Measurements from ENCODE around the gene CASTOR1.

The CASTOR1 gene

DNA sequence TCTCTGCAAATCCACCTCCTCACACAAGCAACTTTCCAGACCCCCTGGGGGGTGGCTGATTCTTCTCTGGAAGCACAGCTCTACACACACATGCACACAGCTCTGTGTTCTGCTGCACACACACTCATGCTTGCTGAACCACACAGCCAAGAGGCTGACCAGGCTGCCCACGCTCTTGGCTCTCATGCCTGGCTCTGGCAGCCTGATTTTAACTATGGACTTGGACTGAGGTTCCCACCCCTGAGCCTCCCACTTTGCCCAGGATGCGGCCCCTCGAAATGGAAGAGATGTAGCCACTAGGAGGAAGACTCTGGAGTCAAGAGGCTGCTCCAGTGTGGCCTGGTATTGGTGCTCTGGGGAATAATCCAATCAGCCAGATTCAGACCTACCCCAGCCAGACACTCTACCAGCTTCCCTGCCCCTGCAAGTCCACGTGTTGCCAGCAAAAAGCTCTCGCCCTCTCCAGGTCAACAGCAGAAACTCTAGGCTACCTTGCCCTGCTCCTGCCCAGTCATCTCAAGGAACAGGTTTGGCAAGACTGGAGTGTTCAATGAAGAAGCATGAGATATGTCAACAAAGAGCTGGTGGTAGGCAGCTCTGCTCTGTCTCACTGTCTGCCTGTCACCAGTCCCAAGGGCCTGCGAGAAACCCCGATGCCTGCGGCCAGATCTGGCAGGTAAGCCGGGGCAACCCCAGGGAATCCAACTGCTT, 8.8 kb upstream of the CASTOR1 start:
- DNase-seq (ENCODE audit: low spot score): no peak

DNA sequence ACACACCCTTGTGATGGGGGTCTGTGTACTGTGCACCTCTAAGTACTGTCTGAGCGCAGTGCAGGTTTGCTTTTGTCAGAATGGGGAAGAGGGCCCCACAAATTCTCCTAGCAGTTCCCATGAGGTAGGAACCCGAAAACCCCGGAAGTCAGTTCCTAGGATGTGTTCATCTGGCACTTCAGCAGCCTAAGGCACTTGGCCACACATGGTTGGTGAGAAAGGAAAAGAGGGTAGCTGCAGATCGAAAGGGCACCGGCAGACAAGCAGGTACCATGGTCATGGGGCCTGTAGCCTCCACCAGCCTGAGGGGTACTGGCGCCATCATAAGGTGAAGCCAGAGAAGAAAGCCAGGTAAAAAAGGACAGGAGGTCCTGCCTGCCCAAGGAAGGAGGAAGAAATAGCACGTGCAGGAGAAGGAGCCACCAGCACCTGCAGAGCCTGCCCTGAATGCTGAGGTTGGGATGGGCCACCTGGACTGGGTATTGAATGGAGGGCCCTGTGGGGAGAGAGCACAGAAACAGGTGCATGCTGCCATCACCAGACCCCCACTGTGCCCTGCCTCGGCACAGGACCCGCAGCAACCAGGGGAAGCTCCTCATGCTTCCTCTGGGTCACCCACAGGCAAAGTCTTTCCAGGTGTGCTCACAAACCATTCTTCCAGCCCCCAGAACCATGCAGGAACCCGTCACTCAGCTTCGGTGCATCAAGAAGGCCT, 8.1 kb upstream of the CASTOR1 start:
- no peak for DNase-seq (ENCODE audit: low spot score)

DNA sequence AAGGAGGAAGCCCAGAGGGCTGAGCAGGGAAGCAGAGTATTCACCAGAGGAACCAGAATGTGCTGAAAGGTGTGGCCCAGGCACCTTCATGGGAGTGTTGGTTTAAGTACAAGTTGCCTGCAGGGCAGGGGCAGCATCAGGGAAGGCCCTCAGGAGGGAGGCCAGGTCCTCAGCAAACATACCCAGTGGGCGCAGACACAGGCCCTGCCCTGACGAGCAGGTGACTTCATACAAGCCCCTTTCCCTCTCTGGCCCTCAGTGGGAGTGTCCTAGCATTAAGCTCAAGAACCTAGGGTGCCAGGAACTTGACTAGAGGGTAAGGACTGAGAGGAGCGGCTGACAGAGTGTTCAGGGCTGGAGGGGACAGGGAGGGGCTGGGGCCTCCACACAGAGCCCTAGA, 7.5 kb upstream of the CASTOR1 start:
- no peak for DNase-seq (ENCODE audit: low spot score)

DNA sequence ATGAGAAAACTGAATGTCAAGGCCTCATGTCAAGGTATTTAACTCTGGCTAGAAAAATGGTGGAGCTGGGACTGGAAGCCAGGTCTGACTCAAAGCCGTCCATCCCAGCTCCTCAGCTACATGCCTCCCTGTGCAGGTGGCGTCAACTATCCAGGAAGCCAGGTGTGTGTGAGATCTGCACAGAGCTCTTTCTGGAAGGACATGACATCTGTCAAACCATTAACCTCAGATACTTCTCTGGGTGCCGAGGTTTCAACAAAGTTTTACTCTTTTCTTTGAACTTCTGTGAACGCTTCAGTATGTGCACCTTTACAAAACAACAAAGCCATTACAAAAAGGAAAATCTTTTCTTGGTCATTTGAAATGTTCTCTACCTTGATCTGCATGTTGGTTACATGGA, 7.0 kb upstream of the CASTOR1 start:
- no peak for DNase-seq (ENCODE audit: low spot score)

DNA sequence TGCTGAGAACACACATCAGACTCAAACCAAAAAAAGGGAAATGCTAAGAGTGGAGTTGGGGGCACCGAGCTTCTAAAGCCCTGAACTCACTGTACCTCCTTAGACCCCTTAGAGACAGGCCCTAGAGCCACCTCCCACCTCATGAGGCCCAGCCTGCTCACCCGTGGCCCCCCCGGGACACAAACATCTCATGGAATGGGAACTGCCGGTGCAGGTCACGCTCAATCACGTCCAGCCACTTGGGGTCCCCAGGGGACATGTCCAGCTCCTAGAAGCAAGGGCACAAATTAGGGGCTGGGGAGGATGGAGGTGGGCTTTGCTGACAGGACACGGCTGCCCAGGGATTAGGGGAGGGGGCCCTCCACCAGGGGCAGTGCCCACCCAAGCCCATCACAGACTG, 6.3 kb upstream of the CASTOR1 start:
- DNase-seq (ENCODE audit: low spot score): no peak

DNA sequence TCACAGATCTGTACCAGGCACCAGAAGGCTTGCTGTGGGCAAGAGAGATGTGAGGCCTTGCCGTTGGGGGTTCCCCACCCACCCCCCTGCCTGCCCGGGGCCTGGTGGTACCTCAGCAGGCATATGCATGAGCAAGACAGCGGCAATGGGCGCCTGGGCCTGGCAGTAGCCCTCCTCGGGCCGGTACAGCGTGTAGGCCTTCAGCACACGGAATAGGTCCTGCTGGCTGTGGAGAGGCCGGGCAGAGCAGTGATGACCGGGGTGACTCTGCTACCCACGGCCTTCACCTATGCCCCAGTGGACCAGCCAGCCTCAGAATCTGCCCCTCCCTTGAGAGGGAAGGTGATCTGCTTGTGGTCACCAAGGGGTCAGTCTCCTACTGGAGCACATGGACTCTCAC, 5.5 kb upstream of the CASTOR1 start:
- no peak for DNase-seq (ENCODE audit: low spot score)

DNA sequence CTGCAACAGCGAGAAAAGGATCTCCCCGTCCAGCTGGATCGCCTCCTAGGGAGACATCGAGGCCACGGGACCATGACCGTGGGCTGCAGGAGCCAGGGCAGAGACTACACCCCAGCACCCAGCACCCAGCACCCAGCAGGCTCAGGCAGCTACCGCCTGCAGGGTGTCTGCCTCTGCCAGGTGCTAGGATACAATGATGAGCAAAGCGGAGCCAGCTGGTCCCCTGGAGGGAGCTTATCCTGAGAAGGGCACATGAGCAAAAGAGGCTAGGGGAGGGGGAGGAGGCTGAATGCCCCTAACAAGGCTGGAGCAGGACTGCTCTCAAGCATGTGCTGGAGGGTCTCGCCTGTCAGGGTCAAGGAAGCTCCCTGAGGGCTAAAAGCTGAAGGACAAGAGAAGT, 4.8 kb upstream of the CASTOR1 start:
- no peak for DNase-seq (ENCODE audit: low spot score)

DNA sequence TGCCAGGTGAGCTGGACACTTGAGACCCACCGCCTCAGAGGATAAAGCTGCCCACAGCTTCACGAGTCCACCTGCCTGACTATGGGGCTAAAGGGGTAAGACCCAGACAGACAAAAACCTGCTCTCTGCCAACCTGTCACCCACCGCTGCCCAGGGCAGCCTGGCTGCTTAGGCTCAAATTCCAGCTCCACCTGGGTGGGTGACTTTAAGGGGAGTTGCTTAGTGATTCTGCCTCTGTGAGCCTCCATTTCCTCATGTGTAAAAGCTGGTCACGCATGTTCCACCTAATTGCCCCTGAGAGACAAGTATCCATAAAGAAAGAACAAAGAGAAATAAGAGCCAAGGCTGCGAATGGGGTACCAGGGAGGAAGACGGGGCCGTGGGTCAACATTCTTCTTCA, 3.7 kb upstream of the CASTOR1 start:
- no peak for DNase-seq (ENCODE audit: low spot score)

DNA sequence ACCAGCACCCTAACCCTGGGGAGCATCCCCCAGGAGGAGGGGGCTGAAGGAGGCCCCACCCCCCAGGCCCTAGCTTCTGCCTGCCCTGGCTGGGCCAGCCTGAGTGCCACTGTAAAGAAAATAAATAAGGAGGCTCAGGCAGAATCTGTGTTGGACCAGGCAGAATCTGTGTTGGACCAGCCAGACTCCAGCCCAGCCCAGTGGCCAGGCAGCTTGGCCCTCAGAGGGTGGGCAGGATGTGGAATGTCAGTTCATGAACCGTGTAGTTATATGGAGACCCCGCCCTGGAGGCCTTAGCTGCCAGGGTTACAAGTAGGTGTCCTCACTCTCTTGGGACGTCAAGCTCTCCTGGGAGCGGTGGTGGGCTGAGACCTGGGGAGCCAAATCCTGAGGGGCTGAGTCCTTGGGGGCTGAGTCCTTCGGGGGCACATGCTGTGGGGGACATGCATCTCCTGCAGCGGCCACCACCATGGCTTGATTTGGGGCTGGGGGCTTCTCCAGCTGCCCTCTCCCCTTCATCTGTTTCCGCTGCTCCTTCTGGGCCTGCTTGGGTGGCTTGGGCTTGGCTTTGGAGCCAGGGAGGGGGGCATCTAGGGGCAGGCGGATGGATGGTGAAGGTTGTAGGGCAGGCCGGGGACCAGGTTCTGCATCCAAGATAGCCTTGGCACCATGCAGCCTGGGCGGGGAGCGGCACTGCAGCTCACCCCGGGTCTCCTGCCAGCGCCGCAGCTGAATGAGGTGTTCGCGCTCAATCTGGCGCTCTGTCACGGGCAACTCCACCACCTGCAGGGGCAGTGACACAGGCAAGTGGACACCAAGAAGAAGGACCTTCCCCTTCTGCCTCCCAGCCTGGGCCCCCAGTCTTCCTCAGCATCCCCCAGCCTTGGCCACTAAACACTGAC, 3.0 kb upstream of the CASTOR1 start:
- DNase-seq (ENCODE audit: low spot score): no peak

DNA sequence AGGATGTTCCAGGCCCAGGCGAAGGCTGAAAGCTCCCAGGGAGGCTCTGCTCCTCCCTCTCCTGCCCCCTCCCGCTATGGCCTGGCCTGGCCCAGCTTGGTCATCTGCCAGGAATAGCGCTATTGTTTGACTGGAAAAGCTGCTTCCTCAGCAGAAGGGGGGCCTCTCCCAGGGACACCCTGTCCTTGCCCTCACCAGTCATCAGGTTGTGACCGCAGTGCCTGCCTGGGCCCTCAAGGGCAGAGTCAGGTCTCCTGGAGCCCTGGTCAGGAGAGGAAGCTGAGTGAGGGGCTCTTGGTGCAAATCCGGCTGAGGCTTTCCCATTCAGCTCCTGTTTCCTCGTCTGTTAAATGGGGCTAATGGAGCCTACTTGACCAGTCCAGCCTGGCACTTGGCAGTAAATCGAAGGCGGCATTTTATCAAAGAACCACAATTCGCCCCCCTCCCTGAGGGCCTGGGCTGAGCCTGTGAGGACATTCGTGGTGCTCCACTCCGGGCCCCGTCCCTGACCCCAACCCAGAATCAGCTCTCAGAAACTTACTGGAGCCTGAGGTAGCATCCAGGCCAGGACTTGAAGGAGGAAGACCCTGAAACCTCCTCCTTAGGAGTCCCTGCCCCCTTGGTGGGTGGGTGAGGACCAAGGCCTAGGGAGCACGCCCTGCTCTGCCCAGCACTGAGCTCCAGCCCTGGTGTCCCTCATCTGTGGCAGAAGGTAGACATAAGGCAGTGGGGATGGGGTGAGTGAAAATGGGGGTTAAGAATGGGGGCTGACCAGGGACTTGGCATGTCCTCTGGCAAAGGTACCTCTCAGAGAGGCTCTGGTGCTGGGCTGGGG, 2.0 kb upstream of the CASTOR1 start:
- no peak for DNase-seq (ENCODE audit: low spot score)

DNA sequence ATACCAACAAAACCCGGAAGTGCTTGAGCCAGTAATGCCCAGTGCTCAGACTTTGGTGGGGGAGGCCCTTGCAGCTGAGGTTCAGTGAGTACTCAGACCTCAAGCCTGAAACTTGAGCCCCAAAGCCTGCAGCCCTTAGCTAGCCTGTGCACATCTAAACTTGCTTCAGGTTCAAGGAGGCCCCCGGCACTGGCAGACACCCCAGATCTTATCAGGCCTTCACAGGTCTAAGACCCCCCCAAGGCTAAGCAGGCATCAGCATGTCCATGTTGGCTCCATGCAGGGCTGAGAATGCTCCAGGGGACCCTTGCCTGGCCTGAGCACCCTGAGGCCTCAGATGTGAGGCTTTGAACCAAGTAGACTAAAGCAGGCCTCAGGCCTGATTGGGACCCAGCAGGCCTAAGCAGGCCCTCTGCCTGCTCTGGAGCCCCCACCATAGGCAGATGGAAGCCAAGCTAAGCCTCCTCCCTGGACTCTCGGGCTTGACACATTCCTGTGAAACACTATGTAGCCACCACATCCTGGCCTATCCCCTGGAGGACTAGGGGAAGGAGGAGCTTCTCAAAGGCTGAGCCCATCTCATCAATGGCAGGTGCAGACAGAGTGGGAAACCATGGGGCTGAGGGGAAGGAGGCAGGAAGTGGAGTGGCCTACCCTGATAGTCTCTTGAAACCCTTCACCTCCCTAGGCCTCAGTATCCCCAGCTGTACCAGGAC, 1.2 kb upstream of the CASTOR1 start:
- DNase-seq (ENCODE audit: low spot score): no peak

DNA sequence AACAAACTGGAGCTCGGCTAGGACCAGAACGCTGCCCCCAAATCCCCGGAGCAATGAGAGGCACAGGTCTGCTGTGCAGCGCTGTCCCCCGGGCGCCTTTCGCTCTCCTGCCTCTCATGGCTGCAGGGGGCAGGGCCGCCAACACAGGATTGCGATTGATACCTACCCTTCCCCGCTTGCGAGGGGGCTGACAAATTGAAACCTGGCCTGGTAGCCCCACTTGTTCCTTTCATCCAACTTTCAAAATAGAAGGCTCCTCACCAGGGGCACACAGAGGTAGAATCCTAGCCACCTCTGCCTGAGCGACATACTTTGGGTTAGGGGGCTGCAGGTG, 642 bp upstream of the CASTOR1 start:
- no peak for DNase-seq (ENCODE audit: low spot score)

DNA sequence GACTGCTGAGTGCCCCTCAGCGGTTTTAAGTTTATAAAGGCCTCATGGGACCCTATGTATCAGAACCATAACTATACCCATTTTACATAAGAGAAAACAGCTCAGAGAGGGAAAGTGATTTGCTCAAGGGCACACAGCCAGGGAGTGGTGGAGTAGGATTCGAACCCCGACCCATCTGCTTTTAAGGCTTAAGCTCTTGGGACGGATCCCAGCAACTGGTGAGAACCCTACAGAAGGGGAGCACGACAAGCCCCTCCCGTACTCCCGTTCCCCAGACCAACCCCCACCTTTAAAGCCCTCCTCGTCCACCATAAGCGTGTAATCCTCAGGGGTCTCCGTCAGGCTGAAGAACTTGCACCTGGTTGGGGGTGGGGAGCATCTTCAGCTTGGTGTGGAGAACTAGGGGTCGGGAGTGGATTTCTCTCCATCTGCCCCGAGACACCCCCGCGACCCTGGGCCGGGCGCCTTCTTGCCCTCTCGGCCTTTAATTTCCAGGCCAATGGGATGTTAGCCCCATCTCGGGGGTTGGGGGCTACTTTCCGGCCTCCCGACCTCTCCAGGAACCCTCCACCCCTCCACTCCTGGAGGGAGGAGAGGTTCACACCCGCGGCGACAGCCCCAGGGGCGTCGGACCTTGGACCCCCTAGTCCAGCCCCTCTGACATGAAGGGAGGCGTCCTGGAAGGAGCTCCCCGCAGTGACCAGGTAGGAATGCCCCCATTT, 725 bp downstream of the CASTOR1 start:
- DNase-seq (ENCODE audit: low spot score): no peak

DNA sequence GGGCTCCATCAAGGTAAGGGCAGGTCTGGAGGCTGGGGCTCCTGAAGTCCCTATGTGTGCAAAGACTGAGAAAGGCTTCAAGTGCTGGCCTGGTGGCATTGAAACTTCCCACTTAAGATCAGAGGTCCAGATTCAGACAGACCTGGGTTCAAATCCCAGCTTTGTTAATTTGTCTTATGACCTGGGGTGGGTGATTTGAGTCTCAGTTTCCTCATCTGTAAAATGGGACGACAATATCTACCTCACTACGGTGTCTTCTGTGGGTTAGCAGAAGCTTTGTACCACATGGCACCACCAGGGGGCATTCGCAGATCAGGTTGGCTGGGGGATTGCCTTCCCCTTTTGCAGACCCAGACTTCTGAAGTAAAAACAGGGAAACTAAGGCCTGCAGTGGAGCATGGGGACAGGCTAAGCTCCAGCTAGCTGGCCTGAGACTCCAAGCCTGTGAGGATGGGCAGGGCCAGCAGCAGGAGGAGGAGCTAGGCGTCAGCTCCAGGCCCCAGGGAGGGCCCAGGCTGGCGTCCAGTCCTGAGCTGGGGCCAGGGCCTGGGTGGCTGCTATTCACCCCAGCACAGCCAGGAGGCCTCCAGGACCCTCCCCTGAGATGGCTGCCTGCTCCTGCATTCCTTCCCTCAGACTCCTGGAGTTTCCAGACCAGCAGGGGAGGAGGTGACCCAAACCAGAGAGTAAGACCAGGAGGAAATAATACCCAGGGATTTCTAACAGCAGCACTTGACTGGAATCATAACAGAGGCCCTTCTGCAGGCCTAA, 1.5 kb downstream of the CASTOR1 start:
- DNase-seq (ENCODE audit: low spot score): peak; percentile 96

DNA sequence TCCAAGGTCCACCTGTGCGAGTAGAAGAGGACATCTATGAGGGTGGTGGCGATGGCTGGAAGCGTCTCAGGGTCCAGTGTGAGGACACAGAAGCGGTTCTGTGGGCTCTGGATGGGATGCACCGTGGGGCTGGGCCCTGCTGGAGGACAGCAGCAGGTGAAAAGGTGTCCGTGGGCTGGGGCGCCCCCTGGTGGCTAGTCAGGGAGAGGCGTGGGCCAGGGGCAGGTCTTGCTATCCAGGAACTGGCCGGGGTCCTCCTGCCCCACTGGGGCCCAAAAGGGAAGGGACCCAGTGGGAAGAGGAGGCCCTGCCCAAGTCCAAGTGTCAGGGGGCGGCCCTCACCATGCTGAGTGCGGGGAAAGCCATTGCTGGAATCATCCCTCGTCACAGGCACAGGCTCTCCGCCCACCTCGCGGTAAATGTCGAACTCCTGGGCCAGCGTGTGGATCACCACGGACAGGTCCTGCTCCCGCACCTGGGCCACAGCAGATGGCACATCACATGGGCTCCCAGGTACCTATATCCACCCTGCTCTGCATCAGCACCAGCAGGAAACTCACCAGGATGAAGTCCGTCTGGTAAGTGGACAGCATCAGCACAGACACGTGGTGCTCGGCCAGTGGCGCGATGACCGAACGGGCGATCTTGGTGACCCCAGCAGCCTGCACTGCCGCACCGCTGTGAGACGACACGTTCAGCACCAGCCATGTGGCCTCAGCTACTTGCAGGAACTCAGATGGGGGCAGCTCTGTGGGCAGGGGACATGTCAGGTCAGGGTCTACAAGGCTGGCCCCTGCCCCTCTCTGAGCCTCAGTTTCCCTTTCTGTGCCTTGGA, 2.3 kb downstream of the CASTOR1 start:
- peak; percentile 90 for DNase-seq (ENCODE audit: low spot score)

DNA sequence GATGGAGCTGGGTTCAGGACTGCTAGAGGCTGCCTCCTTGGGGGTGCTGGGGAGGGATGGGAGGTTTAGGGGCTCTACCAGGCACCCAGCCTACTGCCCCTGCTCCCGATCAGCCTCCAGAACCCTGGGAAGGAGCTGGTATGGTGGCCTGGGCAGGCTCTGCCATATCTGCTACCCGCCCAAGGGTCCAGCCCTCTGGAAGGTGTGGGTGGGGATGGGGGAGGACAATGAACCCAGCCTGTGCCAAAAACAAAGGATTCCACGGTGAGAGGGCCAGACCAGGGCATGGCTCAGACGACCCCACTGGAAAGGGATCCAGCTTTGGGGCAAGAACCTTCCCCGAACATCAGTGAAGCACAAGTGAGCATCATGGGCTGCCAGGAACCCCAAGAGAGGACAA, 3.0 kb downstream of the CASTOR1 start:
- no peak for DNase-seq (ENCODE audit: low spot score)

DNA sequence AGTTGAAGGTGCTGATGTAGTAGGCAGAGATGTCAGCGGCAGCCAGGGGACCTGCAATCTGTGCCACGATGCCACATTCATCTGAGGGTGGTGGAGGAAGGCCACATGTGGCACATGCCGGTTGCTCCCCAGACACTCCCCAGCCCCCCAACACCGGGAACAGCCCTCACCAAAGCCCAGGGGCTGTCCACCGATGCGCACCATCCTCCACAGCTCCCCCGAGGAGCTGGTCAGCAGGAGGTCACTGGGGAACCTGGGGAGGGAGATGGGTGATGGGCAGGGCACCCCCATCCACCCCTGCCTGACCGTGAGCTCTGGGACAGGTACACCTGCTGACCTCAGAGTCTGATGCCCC, 3.5 kb downstream of the CASTOR1 start:
- DNase-seq (ENCODE audit: low spot score): no peak

DNA sequence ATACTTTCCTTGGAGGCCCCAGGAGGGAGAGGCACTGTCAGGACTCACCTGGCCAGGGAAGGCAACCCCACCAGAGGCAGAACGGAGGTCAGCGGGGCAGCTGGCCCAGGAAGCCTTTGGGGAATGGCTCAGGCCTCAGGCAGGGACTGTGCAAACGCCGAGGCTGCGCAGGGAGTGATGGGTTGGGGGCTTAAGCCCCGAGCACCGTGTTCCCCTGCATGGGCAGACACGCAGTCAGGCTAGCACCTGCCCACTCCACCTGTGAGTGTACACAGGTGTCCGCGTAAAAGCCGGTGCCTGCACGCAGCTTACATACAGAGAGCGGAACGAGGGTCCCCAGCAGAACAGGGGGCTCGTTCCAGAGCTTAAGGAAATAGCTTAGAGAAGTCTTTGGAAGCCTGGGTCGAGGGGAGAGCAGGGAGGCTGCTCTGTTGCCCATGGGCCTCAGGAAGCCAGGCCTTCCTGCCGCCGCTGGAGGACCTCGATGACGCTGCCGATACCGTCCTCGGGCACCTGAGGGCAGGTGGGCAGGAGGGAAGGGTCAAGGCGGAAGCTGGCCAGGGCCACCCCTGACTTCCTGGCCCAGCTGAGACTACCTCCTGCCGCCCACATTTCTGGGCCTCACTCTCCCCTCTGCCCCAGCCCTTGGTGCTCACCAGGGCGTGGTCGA, 4.0 kb downstream of the CASTOR1 start:
- no peak for DNase-seq (ENCODE audit: low spot score)

DNA sequence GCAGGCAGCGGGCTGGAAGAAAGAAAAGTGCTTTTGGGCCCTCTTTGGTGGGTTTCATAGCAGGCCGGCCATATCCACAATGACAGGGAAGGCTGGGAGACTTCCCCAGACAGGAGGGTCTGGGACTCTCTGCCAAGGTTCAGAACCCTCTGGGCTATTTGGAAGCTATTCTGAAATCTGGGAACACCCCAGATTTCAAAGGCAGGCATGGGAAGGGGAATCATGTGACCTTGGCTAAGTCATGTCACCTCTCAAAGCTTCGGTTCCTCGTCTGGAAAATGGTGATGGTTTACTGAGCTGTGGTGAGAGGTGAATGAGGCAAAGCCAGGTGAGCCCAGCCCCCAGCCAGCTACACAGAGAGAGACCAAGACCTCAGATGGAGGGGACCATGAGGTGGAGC, 4.6 kb downstream of the CASTOR1 start:
- no peak for DNase-seq (ENCODE audit: low spot score)

All from HuH-7 (cell line).